ENCODE results near the gene LIN52. TPM values are rescaled to one million over a fixed set of nuclear protein-coding genes. Genes with fewer than 3 reads are reported as not detected.

The LIN52 gene
- total RNA-seq, 1 experiment from 2014 or later: 10.6 TPM

DNA sequence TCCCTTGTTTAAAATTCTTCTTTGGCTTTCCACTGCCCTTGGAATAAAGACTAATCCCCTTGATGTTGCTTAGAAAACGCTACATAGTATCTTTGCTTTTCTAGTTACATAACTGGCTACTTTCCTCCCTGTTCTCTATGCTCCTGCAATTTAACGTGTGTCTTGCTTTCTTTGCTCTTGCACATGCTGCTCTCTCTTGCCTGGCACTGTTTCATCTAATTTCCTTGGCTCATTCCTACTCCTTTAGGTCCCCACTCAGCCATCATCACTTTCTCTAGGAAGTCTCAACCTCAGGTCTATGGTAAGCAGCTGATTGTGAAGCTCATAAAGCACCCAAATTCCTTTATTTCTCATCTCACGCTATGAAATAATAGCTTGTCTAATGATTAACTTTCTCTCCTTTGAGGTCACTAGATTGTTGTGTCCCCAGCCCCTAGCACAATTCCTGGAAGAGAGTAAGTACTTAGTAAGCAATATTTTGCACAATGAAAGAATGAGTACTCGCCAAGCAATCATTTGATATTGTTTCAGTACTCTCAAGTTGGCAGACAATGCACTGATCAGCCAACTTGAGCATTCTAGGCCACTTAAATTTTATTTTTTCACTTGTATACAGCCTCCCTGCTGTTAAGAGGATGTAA lies 3.8 kb upstream of the LIN52 start:
- ATAC-seq: no peak
- Mint-ChIP-seq H3K36me3 (no peaks in the 10 kb centered on the region), H3K4me1 (peaks cover 12% of the 10 kb centered on the region), H3K27ac (no peak overlapping the region; the same call in 1 of the 2 replicates), H3K27me3 (ENCODE audit: low read depth) (no peaks in the 10 kb centered on the region), H3K4me3 (no peak overlapping the region), H3K9me3 (no peaks in the 10 kb centered on the region)
- no peak for DNase-seq (ENCODE audit: low spot score)
- TF ChIP-seq, protein P1, sequence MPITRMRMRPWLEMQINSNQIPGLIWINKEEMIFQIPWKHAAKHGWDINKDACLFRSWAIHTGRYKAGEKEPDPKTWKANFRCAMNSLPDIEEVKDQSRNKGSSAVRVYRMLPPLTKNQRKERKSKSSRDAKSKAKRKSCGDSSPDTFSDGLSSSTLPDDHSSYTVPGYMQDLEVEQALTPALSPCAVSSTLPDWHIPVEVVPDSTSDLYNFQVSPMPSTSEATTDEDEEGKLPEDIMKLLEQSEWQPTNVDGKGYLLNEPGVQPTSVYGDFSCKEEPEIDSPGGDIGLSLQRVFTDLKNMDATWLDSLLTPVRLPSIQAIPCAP (CRISPR knock-in tag; IDR thresholded peaks at IDR 0.05): no peak
- TF ChIP-seq, protein P2, sequence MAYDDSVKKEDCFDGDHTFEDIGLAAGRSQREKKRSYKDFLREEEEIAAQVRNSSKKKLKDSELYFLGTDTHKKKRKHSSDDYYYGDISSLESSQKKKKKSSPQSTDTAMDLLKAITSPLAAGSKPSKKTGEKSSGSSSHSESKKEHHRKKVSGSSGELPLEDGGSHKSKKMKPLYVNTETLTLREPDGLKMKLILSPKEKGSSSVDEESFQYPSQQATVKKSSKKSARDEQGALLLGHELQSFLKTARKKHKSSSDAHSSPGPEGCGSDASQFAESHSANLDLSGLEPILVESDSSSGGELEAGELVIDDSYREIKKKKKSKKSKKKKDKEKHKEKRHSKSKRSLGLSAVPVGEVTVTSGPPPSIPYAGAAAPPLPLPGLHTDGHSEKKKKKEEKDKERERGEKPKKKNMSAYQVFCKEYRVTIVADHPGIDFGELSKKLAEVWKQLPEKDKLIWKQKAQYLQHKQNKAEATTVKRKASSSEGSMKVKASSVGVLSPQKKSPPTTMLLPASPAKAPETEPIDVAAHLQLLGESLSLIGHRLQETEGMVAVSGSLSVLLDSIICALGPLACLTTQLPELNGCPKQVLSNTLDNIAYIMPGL (CRISPR knock-in tag; IDR thresholded peaks at IDR 0.05): no peak
- TF ChIP-seq, protein P3, sequence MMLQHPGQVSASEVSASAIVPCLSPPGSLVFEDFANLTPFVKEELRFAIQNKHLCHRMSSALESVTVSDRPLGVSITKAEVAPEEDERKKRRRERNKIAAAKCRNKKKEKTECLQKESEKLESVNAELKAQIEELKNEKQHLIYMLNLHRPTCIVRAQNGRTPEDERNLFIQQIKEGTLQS (CRISPR knock-in tag; conservative IDR thresholded peaks at IDR 0.05): no peak
- TF ChIP-seq, protein P4, sequence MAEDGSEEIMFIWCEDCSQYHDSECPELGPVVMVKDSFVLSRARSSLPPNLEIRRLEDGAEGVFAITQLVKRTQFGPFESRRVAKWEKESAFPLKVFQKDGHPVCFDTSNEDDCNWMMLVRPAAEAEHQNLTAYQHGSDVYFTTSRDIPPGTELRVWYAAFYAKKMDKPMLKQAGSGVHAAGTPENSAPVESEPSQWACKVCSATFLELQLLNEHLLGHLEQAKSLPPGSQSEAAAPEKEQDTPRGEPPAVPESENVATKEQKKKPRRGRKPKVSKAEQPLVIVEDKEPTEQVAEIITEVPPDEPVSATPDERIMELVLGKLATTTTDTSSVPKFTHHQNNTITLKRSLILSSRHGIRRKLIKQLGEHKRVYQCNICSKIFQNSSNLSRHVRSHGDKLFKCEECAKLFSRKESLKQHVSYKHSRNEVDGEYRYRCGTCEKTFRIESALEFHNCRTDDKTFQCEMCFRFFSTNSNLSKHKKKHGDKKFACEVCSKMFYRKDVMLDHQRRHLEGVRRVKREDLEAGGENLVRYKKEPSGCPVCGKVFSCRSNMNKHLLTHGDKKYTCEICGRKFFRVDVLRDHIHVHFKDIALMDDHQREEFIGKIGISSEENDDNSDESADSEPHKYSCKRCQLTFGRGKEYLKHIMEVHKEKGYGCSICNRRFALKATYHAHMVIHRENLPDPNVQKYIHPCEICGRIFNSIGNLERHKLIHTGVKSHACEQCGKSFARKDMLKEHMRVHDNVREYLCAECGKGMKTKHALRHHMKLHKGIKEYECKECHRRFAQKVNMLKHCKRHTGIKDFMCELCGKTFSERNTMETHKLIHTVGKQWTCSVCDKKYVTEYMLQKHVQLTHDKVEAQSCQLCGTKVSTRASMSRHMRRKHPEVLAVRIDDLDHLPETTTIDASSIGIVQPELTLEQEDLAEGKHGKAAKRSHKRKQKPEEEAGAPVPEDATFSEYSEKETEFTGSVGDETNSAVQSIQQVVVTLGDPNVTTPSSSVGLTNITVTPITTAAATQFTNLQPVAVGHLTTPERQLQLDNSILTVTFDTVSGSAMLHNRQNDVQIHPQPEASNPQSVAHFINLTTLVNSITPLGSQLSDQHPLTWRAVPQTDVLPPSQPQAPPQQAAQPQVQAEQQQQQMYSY (CRISPR knock-in tag; IDR thresholded peaks at IDR 0.05): no peak
- TF ChIP-seq FOXP1 (CRISPR knock-in tag; IDR thresholded peaks at IDR 0.05; ENCODE audit: borderline replicate concordance) (no peak), RORB (CRISPR knock-in tag; IDR thresholded peaks at IDR 0.05) (no peak), HMGA2 (CRISPR knock-in tag; IDR thresholded peaks at IDR 0.05) (no peak), PRRX2 (CRISPR knock-in tag; IDR thresholded peaks at IDR 0.05) (no peak), JAZF1 (CRISPR knock-in tag; IDR thresholded peaks at IDR 0.05) (no peak), NR3C1 (CRISPR knock-in tag; conservative IDR thresholded peaks at IDR 0.05; ENCODE audit: low read depth) (no peak), NFYB (CRISPR knock-in tag; conservative IDR thresholded peaks at IDR 0.05; ENCODE audit: low read depth) (no peak), EMX1 (CRISPR knock-in tag; IDR thresholded peaks at IDR 0.05) (no peak), ZNF232 (CRISPR knock-in tag; IDR thresholded peaks at IDR 0.05) (no peak), GRHL2 (CRISPR knock-in tag; IDR thresholded peaks at IDR 0.05; ENCODE audit: insufficient replicate concordance, severe bottlenecking) (no peak)
- TF ChIP-seq, protein P5, sequence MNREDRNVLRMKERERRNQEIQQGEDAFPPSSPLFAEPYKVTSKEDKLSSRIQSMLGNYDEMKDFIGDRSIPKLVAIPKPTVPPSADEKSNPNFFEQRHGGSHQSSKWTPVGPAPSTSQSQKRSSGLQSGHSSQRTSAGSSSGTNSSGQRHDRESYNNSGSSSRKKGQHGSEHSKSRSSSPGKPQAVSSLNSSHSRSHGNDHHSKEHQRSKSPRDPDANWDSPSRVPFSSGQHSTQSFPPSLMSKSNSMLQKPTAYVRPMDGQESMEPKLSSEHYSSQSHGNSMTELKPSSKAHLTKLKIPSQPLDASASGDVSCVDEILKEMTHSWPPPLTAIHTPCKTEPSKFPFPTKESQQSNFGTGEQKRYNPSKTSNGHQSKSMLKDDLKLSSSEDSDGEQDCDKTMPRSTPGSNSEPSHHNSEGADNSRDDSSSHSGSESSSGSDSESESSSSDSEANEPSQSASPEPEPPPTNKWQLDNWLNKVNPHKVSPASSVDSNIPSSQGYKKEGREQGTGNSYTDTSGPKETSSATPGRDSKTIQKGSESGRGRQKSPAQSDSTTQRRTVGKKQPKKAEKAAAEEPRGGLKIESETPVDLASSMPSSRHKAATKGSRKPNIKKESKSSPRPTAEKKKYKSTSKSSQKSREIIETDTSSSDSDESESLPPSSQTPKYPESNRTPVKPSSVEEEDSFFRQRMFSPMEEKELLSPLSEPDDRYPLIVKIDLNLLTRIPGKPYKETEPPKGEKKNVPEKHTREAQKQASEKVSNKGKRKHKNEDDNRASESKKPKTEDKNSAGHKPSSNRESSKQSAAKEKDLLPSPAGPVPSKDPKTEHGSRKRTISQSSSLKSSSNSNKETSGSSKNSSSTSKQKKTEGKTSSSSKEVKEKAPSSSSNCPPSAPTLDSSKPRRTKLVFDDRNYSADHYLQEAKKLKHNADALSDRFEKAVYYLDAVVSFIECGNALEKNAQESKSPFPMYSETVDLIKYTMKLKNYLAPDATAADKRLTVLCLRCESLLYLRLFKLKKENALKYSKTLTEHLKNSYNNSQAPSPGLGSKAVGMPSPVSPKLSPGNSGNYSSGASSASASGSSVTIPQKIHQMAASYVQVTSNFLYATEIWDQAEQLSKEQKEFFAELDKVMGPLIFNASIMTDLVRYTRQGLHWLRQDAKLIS (CRISPR knock-in tag; IDR thresholded peaks at IDR 0.05; ENCODE audit: borderline replicate concordance): no peak
- TF ChIP-seq, protein P6, sequence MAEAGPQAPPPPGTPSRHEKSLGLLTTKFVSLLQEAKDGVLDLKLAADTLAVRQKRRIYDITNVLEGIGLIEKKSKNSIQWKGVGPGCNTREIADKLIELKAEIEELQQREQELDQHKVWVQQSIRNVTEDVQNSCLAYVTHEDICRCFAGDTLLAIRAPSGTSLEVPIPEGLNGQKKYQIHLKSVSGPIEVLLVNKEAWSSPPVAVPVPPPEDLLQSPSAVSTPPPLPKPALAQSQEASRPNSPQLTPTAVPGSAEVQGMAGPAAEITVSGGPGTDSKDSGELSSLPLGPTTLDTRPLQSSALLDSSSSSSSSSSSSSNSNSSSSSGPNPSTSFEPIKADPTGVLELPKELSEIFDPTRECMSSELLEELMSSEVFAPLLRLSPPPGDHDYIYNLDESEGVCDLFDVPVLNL (CRISPR knock-in tag; IDR thresholded peaks at IDR 0.05; ENCODE audit: borderline replicate concordance, low read depth): no peak
- TF ChIP-seq, protein P7, sequence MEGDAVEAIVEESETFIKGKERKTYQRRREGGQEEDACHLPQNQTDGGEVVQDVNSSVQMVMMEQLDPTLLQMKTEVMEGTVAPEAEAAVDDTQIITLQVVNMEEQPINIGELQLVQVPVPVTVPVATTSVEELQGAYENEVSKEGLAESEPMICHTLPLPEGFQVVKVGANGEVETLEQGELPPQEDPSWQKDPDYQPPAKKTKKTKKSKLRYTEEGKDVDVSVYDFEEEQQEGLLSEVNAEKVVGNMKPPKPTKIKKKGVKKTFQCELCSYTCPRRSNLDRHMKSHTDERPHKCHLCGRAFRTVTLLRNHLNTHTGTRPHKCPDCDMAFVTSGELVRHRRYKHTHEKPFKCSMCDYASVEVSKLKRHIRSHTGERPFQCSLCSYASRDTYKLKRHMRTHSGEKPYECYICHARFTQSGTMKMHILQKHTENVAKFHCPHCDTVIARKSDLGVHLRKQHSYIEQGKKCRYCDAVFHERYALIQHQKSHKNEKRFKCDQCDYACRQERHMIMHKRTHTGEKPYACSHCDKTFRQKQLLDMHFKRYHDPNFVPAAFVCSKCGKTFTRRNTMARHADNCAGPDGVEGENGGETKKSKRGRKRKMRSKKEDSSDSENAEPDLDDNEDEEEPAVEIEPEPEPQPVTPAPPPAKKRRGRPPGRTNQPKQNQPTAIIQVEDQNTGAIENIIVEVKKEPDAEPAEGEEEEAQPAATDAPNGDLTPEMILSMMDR (IDR thresholded peaks at IDR 0.05): no peak
- TF ChIP-seq, protein P8, sequence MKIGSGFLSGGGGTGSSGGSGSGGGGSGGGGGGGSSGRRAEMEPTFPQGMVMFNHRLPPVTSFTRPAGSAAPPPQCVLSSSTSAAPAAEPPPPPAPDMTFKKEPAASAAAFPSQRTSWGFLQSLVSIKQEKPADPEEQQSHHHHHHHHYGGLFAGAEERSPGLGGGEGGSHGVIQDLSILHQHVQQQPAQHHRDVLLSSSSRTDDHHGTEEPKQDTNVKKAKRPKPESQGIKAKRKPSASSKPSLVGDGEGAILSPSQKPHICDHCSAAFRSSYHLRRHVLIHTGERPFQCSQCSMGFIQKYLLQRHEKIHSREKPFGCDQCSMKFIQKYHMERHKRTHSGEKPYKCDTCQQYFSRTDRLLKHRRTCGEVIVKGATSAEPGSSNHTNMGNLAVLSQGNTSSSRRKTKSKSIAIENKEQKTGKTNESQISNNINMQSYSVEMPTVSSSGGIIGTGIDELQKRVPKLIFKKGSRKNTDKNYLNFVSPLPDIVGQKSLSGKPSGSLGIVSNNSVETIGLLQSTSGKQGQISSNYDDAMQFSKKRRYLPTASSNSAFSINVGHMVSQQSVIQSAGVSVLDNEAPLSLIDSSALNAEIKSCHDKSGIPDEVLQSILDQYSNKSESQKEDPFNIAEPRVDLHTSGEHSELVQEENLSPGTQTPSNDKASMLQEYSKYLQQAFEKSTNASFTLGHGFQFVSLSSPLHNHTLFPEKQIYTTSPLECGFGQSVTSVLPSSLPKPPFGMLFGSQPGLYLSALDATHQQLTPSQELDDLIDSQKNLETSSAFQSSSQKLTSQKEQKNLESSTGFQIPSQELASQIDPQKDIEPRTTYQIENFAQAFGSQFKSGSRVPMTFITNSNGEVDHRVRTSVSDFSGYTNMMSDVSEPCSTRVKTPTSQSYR (CRISPR knock-in tag; IDR thresholded peaks at IDR 0.05): no peak
- TF ChIP-seq, protein P9, sequence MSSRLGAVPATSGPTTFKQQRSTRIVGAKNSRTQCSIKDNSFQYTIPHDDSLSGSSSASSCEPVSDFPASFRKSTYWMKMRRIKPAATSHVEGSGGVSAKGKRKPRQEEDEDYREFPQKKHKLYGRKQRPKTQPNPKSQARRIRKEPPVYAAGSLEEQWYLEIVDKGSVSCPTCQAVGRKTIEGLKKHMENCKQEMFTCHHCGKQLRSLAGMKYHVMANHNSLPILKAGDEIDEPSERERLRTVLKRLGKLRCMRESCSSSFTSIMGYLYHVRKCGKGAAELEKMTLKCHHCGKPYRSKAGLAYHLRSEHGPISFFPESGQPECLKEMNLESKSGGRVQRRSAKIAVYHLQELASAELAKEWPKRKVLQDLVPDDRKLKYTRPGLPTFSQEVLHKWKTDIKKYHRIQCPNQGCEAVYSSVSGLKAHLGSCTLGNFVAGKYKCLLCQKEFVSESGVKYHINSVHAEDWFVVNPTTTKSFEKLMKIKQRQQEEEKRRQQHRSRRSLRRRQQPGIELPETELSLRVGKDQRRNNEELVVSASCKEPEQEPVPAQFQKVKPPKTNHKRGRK (CRISPR knock-in tag; IDR thresholded peaks at IDR 0.05; ENCODE audit: borderline replicate concordance): no peak
- POLR2A ChIA-PET: no interaction called here
- CTCF ChIA-PET: no interaction called here
